Fibroblast of skin of scalp (primary cell): ENCODE data around the gene PLEKHO2. TPM values are rescaled to one million over a fixed set of nuclear protein-coding genes. Genes with fewer than 3 reads are reported as not detected.
"Not testable (repeated sequence)": the region's sequence is repeated elsewhere in the genome, so short reads cannot be mapped to it uniquely, and the experiment has no call there.

Experiments
- DNase-seq: peaks from one replicate; pipeline ENCODE4 v3.0.0-alpha.2; 2013
- polyA plus RNA-seq, 2 experiments: library from polyadenylated mRNA; unstranded; fragments of 120-200 nt; gene quantifications; one replicate each; pipeline ENCODE4 v1.2.1, GENCODE V29; 2013; ENCODE audit not compliant: insufficient read length in 2 of 2

The PLEKHO2 gene, protein sequence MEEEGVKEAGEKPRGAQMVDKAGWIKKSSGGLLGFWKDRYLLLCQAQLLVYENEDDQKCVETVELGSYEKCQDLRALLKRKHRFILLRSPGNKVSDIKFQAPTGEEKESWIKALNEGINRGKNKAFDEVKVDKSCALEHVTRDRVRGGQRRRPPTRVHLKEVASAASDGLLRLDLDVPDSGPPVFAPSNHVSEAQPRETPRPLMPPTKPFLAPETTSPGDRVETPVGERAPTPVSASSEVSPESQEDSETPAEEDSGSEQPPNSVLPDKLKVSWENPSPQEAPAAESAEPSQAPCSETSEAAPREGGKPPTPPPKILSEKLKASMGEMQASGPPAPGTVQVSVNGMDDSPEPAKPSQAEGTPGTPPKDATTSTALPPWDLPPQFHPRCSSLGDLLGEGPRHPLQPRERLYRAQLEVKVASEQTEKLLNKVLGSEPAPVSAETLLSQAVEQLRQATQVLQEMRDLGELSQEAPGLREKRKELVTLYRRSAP
- 22.0 TPM for polyA plus RNA-seq (2013, experiment 1 of 2; ENCODE audit: insufficient read length)
- 21.5 TPM for polyA plus RNA-seq (2013, experiment 2 of 2; ENCODE audit: insufficient read length)

DNA sequence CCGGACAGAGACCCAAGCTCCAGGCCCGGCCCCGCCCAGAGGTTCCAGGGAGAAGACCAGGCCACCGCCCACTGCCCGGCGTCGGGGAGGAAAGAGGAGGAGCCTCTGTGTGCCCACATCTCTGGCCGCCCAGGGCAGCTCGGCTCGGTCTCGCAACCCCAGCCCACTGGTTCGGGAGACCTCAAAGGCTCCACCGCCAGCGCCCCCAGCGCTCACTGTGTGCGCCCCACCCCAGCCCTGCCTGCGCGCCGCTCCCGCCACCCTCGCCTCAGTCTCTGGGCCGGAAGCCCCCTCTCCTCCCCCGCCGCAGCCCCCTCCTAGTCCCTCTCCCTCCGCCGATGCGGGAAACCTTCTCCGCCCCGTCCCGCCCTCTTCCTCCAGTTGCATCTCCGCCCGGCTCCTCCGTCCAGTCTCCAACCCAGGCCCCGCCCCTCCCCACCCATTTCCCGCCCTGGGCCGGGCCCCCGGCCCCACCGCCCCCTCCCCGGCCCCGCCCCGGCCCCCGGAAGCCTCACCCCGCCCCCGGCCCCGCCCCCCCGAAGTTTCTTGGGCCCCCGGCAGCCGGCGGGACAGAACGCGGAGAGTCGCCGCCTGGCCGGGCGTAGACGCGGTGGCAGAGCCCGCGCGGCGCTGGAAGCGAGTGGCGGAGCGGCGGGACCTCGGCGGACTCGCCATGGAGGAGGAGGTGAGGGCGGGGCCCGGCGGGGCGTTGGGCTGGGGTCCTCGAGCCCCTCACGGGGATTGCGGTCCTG lies at the start of gene PLEKHO2:
TSS of gene PLEKHO2 (plus strand) at position 572 of the 752 bp plus-strand sequence. CDS start at position 674, 102 bp downstream.
- DNase-seq = peak; percentile 97

DNA sequence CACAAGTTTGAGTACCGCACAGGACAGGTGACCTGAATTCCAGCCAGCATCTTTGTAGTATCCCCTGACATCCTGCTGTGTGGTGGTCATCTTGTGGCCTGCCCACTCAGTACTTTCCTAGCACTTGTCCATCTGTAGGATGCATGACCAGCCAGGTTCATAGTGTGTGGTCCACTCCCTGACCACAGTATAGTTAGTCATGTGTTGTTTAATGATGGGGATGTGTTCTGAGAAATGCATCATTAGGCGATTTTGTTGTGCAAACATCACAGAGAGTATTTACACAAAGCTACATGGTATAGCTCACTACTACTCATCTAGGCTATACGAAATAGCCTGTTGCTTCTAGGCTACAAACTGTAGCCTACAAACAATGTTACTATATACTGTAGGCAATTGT lies 49.4 kb upstream of the PLEKHO2 start:
- no peak for DNase-seq

DNA sequence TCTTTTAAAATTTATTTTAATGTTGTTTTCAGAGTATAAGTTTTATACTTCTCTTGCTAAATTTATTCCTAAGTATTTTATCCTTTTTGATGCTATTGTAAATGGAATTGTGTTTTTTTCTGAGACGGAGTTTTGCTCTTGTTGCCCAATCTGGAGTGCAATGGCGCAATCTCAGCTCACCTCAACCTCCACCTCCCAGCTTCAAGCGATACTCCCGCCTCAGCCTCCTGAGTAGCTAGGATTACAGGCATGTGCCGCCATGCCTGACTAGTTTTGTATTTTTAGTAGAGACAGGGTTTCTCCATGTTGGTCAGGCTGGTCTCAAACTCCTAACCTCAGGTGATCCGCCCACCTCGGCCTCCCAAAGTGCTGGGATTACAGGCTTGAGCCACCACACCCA lies 46.4 kb upstream of the PLEKHO2 start:
- DNase-seq = not testable (repeated sequence)

DNA sequence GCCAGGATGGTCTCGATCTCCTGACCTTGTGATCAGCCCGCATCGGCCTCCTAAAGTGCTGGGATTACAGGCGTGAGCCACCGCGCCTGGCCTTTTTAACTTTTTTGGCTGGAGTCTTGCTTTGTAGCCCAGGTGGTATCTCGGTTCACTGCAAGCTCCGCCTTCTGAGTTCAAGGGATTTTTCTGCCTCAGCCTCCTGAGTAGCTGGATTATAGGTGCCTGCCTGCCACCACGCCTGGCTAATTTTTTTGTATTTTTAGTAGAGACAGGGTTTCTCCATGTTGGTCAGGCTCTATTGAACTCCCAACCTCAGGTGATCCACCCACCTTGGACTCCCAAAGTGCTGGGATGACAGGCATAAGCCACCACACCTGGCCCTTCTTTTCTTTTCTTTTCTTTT lies 45.8 kb upstream of the PLEKHO2 start:
- not testable (repeated sequence) for DNase-seq

DNA sequence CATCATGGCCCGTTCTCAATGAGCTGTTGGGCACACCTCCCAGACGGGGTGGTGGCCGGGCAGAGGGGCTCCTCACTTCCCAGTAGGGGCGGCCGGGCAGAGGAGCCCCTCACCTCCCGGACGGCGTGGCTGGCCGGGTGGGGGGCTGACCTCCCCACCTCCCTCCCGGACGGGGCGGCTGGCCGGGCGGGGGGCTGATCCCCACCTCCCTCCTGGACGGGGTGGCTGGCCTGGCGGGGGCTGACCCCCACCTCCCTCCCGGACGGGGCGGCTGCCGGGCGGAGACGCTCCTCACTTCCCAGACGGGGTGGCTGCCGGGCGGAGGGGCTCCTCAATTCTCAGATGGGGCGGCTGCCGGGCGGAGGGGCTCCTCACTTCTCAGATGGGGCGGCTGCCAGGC lies 42.8 kb upstream of the PLEKHO2 start:
- not testable (repeated sequence) for DNase-seq

DNA sequence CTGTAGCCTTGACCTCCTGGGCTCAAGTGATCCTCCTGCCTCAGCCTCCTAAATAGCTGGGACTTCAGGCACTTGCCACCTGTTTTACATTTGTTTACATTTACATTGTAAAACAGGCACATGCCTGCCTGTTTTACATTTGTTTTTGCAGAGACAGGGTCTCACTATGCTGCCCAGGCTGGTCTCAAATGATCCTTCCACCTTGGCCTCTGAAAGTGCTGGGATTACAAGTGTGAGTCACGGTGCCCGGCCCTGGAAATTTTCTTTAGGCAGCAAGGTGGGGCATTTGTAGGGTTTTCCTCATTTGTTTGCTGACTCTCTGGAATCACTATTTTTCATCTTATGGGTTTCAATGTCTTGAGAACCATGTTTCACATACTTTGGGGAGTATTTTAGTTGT lies 41.2 kb upstream of the PLEKHO2 start:
- no peak for DNase-seq

DNA sequence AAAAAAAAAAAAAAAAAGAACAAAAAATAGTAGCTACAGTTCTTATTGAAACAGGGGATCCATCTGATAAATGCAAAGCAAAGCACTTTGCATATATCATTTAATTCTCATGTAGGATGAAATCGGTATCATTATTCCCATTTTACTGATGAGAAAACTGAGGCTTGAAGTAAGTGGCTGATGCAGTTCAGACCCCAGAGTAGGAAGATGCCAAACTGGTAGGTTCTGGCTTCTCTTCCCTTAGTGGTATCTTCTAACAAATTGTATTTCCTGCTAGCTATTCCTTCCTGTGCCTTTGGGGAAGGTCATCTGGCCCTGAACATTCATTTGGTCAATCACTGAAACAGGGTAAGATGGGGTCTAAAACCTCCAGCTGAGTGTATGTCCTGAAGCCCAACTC lies 38.2 kb upstream of the PLEKHO2 start:
- DNase-seq = no peak

DNA sequence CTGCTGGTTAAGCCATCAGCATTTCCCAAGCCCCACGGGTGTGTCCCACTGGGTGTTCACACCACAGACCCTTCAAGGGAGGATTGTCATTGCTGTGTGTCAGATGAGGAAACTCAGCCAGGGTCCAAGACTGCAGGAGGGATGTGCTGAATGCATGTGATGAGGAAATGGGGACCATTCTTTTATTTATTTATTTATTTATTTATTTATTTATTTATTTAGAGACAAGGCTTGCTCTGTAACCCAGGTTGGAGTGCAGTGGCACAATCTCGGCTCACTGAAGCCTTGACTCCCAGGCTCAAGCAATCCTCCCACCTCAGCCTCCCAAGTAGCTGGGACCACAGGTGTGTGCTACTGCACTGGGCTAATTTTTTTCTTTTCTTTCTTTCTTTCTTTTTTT lies 37.1 kb upstream of the PLEKHO2 start:
- DNase-seq = no peak

DNA sequence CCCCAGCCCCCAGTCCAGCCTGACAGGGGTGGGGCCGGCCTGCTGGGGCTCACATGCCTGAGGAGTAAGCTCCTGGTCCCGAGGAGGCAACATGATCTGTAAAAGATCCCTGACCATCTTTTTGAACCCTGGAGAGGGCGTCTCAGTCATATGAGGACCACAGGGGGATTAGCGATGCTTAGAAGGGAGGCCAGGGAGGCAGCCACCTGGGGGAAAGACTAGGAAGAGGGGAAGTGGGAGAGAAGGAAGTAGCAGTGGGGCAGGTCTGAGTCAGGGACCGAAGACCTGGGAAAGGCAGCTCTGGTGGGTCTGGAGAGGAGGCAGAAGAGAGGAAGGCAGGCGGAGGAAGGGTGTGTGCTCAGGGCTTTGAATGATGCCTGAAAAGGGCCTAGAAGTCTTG lies 35.2 kb upstream of the PLEKHO2 start:
- no peak for DNase-seq

DNA sequence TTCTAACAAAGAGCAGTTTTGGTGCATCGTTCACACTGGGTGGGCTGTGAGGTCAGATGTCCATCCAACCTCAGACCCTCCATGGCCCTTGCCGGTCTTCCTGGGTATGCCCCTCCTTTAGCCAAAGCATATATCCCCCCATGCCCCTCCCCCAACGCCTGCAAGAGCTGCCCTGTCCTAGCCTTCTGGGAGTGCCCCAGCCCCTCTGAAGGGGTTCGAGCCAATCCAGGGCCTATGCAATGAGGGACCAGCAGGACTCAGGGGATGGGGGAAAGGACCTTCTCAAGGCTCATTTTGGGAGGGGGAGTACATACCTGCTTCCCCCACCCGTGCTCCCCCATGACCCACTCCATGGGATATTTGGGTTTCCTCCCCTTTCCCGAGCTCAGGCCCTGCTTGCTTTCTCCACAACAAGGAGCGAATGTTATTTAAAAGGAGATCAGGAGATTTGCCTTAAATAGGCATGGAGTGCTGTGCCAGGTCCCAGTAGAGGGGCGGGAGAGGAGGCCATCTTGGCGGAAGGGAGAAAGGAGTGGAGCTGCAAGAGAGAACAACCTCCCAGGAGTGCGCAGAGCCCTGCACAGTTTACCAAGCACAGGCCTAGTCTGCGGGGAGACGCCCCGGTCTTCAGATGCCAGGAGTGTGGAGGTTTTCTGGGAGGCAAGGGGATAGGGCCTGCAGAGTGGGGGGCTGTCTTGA lies 34.5 kb upstream of the PLEKHO2 start:
- no peak for DNase-seq

DNA sequence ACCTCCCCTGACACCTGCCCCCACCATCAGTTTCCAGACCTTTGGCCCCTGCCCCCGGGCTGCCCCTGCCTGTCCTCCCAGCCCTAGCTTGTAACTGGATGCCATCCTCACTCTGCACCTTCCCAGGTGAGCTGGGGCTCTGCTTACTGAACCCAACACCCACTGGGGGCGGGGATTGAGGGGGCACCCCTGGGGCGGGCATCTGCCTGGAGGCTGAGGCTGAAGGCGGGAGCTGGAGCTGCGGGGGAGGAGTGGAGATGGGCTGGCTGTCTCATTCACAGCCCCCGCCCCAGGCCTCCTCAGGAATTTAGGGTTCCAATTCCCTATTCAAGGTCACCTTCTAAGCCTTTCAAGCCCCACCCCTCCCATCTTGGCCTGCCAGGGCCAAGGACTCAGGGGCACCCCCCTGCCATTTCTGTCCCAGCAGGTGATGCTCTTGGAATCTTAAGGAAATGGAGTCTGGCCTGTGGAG lies 33.9 kb upstream of the PLEKHO2 start:
- no peak for DNase-seq

DNA sequence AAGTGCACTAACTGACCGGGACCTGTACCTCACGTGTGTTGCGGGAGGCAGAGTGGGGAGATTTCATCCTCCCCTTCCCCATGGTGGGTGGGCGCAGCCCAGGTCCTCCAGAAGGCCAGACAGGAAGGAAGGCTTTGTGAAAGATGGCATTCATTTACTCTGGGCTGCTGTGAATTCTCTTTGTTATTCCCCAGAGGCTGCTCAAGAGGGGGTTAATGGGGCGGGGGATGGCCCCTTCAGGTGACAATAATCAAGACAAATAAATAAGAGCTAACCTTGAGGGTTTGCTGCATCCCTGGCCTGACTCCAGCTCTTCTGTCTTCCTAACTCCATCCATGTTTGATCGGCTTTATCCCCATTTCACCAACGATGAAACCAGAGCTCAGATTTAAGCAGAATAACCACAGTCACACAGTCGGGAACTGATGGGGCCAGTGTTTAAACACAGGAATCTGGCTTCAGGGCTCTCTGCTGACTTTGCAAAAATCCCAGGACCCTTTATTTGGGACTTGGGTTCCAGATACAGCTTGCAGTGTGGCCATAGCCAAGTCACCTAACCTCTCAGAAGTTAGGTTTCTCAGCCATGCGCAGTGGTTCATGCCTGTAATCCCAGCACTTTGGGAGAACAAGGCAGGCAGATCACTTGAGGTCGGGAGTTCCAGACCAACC lies 32.8 kb upstream of the PLEKHO2 start:
- no peak for DNase-seq

DNA sequence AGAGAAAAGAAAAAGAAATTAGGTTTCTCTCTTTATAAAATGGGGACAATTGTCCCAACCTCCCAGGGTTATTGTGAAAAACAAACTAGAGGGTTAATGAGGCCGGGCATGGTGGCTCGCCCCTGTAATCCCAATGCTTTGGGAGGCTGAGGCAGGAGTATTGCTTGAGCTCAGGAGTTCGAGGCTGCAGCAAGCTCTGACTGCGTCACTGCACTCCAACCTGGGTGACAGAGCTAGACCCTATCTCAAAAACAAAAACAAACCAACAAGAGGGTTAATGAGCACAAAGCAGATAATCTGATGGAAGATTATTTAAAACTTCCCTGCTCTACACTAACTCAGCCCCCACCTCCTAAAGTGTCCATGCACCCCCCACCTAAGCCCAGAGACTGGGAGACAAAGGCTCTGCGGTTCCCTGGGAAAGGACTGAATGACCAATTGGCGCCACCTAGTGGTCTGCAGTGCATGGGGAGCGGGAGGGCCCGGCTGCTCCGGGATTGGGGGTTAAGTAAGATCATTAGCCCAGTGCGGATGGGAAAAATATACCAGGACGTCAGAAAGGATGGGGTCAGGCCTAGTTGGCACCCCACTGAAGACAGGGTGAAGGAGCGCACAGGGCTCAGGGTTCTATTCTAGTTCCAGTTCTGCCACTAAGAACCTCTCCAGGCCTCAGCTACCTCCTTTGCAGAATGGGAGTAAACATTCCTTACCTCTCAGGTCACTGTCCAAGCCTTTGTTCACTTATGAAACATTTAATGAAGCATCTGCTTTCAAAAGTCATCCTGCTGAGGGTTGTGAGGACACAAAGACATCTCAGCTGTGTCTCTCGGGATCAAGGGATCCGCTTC lies 31.8 kb upstream of the PLEKHO2 start:
- DNase-seq = peak; percentile 70

DNA sequence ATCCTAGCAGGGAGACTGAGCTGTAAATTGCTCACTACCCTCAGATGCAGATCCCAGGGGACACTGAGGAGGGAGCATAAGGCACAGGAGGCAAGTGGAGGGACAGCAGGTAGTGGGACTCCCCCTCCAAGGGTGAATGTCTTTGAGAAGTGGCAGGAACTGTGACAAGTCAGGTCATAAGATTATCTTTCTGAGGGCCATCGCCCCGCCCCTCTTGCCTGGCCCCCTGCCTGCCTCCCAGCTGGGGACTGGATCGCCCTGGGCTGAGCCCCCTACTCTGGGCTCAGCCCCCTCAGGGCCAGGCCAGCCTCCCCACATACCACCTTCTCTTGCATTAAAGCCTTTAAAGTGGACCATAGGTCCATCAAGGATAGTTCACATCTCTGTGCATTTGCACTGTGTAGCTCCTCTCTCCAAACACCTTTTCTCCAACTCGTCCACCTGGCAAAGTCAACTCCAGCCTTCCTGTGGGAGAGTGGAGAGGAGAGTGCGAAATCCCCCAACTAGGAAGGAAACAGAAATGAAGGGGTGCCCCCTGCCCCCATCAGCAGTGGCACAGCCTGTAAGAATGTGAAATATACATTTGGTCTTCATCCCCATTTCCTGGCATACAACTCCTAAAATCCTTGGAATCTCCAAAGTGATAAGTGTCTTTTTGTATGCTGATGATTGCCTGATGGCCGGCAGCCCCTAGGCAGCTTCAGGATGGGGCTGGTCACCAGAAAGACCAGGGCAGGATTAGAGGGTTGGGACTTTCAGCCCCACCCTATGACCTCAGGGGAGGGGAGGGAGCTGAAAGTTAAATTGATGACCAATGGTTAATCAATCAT lies 31.0 kb upstream of the PLEKHO2 start:
- DNase-seq = no peak

DNA sequence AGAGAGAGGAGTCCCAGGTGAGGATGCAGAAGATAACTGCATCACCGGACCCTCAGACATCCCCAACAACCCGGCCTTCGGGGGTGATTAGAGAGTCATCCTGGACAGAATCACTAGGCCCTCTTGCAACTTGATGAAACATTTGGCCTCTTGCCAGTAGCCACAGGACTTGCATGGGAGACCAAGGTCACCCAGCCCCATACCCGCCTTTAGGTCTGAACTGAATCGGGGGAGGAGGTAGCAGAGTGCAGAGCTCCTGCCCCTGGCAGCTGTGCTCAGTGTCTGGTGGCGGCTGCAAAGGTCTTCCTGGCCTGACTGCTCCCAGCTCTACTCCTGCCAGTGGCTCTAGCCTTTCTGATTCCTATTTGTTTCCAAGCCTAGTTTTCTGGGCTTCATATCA lies 28.6 kb upstream of the PLEKHO2 start:
- DNase-seq = peak; percentile 51

DNA sequence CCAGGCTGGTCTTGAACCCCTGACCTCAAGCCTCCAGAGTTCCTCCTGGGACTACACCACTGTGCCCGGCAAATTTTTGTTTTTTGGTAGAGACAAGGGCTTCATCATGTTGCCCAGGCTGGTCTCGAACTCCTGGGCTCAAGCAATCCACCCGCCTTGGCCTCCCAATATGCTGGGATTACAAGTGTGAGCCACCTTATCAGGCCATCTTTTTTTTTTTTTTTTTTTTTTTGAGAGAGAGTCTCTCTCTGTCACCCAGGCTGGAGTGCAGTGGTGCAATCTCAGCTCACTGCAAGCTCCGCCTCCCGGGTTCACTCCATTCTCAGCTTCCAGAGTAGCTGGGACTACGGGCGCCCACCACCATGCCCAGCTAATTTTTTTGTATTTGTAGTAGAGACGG lies 27.4 kb upstream of the PLEKHO2 start:
- not testable (repeated sequence) for DNase-seq

DNA sequence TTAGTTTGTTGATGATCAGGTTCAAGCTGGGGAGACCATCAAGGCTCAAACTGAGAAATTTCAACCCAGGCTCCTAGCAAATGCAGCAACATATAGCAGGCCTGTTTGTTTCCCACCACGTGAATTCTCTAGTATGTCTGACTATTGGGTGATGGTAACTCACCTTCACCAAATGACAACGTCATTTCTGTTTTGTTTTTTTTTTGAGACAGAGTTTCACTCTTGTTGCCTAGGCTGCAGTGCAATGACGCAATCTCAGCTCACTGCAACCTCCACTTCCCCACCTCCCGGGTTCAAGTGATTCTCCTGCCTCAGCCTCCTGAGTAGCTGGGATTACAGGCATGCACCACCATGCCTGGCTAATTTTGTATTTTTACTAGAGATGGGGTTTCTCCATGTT lies 26.8 kb upstream of the PLEKHO2 start:
- DNase-seq = not testable (repeated sequence)

DNA sequence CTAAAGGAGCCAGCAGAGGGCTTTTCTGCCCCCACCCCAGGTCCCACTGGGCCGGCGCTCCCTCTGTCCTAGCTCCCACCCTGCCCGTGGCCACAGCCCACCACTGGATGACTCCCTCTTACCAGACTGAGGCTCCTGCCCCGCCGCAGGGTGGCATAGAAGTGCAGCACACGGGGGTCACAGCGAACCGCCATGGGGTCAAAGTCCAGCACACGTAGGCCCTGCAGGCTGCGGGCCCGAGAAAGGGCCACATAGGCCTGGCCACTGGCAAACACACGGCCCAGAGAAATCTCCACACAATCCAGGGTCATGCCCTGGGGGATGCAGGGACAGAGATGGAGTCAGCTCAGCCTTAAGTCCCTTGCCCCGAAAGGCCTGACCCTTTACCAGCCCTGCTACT lies 25.3 kb upstream of the PLEKHO2 start:
- no peak for DNase-seq

DNA sequence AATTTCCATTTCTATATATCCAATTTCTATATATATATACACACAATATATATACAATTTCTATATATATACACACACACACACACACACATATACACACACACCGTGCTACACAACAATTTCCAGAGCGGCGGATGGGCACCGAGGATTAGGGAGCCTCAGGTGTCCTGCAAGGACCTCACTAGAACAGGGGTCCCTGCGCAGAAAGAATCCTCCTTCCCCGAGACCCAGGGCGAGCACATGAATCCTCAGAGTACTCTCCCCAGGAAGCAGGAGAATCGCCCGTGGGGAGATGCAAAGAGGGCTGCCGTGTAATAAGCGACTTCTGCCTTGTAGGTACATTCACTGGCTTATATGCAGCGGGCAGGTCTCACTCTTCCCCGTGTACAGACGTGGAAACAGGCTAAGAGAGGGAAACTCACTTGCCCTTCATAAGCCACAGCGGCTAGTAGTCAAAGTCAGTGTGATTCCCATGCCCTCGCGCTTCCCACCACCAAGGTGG lies 16.7 kb upstream of the PLEKHO2 start:
- DNase-seq = no peak
